BLaER1 (cell line): ENCODE results near the gene TMEM69.
"Not testable (repeated sequence)": the region's sequence is repeated elsewhere in the genome, so short reads cannot be mapped to it uniquely, and the experiment has no call there.

Experiments used
- H3K27ac ChIP-seq: shearing (Covaris generic); formaldehyde crosslinking; 2 replicates; pipeline ENCODE4 v1.8.1; 2022
- H3K27me3 ChIP-seq: shearing (Covaris generic); formaldehyde crosslinking; 2 replicates; pipeline ENCODE4 v1.8.1; 2022
- H3K36me3 ChIP-seq: shearing (Covaris generic); formaldehyde crosslinking; 2 replicates; pipeline ENCODE4 v1.8.1; 2022
- H3K4me1 ChIP-seq: shearing (Covaris generic); formaldehyde crosslinking; 2 replicates; pipeline ENCODE4 v1.8.1; 2022
- H3K4me2 ChIP-seq: shearing (Covaris generic); formaldehyde crosslinking; 2 replicates; pipeline ENCODE4 v1.8.1; 2022
- H3K4me3 ChIP-seq: shearing (Covaris generic); formaldehyde crosslinking; 2 replicates; pipeline ENCODE4 v1.8.1; 2022
- H3K9ac ChIP-seq: shearing (Covaris generic); formaldehyde crosslinking; 2 replicates; pipeline ENCODE4 v1.8.1; 2022
- H3K9me3 ChIP-seq: shearing (Covaris generic); formaldehyde crosslinking; 2 replicates; pipeline ENCODE4 v1.8.1; 2022
- H4K20me1 ChIP-seq: shearing (Covaris generic); formaldehyde crosslinking; 2 replicates; pipeline ENCODE4 v1.8.1; 2022
- Cebpa-rat ChIP-seq: shearing (Covaris generic); IDR thresholded peaks from 2 replicates; pipeline ENCODE4 v1.8.1; 2022

The TMEM69 gene

GRCh38 chr1:45730075-45730779 lies 42.2 kb downstream of the TMEM69 start:
- no peaks in the 10 kb centered on the region for H4K20me1 ChIP-seq
- no peak overlapping the region for H3K9ac ChIP-seq
- H3K9me3 ChIP-seq = no peaks in the 10 kb centered on the region
- H3K4me2 ChIP-seq = no peak overlapping the region
- no peaks in the 10 kb centered on the region for H3K27me3 ChIP-seq
- no peak overlapping the region for H3K27ac ChIP-seq
- H3K4me1 ChIP-seq = peaks cover 8% of the 10 kb centered on the region
- H3K4me3 ChIP-seq = no peak overlapping the region
- 0 out of 2 replicates have a peak, but pooled peaks cover 7% of the 10 kb centered on the region for H3K36me3 ChIP-seq
- TF ChIP-seq Cebpa-rat = no peak

- Histone ChIP-seq H3K27ac (no peak overlapping the region), H3K4me3 (no peak overlapping the region), H4K20me1 (no peaks in the 10 kb centered on the region), H3K27me3 (no peaks in the 10 kb centered on the region), H3K9ac (no peak overlapping the region), H3K9me3 (no peaks in the 10 kb centered on the region), H3K4me1 (peaks cover 15% of the 10 kb centered on the region), H3K4me2 (no peak overlapping the region), H3K36me3 (0 out of 2 replicates have a peak, but pooled peaks cover 7% of the 10 kb centered on the region)
- TF ChIP-seq Cebpa-rat = no peak
Measured at GRCh38 chr1:45730780-45731319, 42.9 kb downstream of the TMEM69 start.

- H3K9ac ChIP-seq = no peak overlapping the region
- H3K4me2 ChIP-seq = no peak overlapping the region
- H4K20me1 ChIP-seq = no peaks in the 10 kb centered on the region
- H3K27me3 ChIP-seq = no peaks in the 10 kb centered on the region
- H3K4me1 ChIP-seq = peaks cover 25% of the 10 kb centered on the region
- no peak overlapping the region for H3K27ac ChIP-seq
- H3K4me3 ChIP-seq = no peak overlapping the region
- no peaks in the 10 kb centered on the region; the same call in 1 of the 2 replicates for H3K9me3 ChIP-seq
- H3K36me3 ChIP-seq = peaks cover 4% of the 10 kb centered on the region; the same call in 1 of the 2 replicates
- no peak for TF ChIP-seq Cebpa-rat
Measured at GRCh38 chr1:45739137-45739536, 51.2 kb downstream of the TMEM69 start.

- H3K9me3 ChIP-seq, H3K4me2 ChIP-seq, H3K36me3 ChIP-seq: not testable (repeated sequence)
Measured at GRCh38 chr1:45739641-45740156, 51.7 kb downstream of the TMEM69 start.

More at GRCh38 chr1:45739641-45740156, 51.7 kb downstream of the TMEM69 start:
- not testable (repeated sequence) for H3K27ac ChIP-seq, H3K9ac ChIP-seq, H3K4me3 ChIP-seq, H4K20me1 ChIP-seq, H3K27me3 ChIP-seq
- H3K4me1 ChIP-seq = peaks cover 21% of the 10 kb centered on the region
